ENCODE results near the gene HOXD4.

HOXD4 gene

GRCh38 chr2:176165370-176166050 lies 14.2 kb downstream of the HOXD4 start:
- DNase-seq (ENCODE audit: low spot score) = no peak
- in situ Hi-C loops (cut with MboI; ENCODE audit: low pct_unique_long_range_greater_than_20kb, low sequenced_read_pairs, unreplicated experiment) = no loop called here
- TF ChIP-seq CTCF (IDR thresholded peaks at IDR 0.05; ENCODE audit: extremely low read depth, insufficient read depth, missing control alignments) = no peak

- DNase-seq (ENCODE audit: low spot score) = no peak
- TF ChIP-seq CTCF (IDR thresholded peaks at IDR 0.05; ENCODE audit: extremely low read depth, insufficient read depth, missing control alignments) = no peak
- in situ Hi-C loops (cut with MboI; ENCODE audit: low pct_unique_long_range_greater_than_20kb, low sequenced_read_pairs, unreplicated experiment) = no loop called here
Measured at GRCh38 chr2:176166272-176166671, 14.9 kb downstream of the HOXD4 start.

- no peak for DNase-seq (ENCODE audit: low spot score)
- TF ChIP-seq CTCF (IDR thresholded peaks at IDR 0.05; ENCODE audit: extremely low read depth, insufficient read depth, missing control alignments) = no peak
- in situ Hi-C loops (cut with MboI; ENCODE audit: low pct_unique_long_range_greater_than_20kb, low sequenced_read_pairs, unreplicated experiment) = no loop called here
Measured at GRCh38 chr2:176167398-176167797, 16.0 kb downstream of the HOXD4 start.

- no peak for DNase-seq (ENCODE audit: low spot score)
- no peak for TF ChIP-seq CTCF (IDR thresholded peaks at IDR 0.05; ENCODE audit: extremely low read depth, insufficient read depth, missing control alignments)
- in situ Hi-C loops (cut with MboI; ENCODE audit: low pct_unique_long_range_greater_than_20kb, low sequenced_read_pairs, unreplicated experiment) = no loop called here
Measured at GRCh38 chr2:176169181-176169580, 17.8 kb downstream of the HOXD4 start.

- no peak for TF ChIP-seq CTCF (IDR thresholded peaks at IDR 0.05; ENCODE audit: extremely low read depth, insufficient read depth, missing control alignments)
- no peak for DNase-seq (ENCODE audit: low spot score)
- in situ Hi-C loops (cut with MboI; ENCODE audit: low pct_unique_long_range_greater_than_20kb, low sequenced_read_pairs, unreplicated experiment) = no loop called here
Measured at GRCh38 chr2:176169711-176170110, 18.4 kb downstream of the HOXD4 start.

- DNase-seq (ENCODE audit: low spot score) = no peak
- in situ Hi-C loops (cut with MboI; ENCODE audit: low pct_unique_long_range_greater_than_20kb, low sequenced_read_pairs, unreplicated experiment) = no loop called here
- TF ChIP-seq CTCF (IDR thresholded peaks at IDR 0.05; ENCODE audit: extremely low read depth, insufficient read depth, missing control alignments) = no peak
Measured at GRCh38 chr2:176170602-176171305, 19.4 kb downstream of the HOXD4 start.
